Measurements from ENCODE around the gene PDPK1.
A peak's percentile ranks its signal among the peaks of the same experiment; 100 is the strongest.

Gene PDPK1

DNA sequence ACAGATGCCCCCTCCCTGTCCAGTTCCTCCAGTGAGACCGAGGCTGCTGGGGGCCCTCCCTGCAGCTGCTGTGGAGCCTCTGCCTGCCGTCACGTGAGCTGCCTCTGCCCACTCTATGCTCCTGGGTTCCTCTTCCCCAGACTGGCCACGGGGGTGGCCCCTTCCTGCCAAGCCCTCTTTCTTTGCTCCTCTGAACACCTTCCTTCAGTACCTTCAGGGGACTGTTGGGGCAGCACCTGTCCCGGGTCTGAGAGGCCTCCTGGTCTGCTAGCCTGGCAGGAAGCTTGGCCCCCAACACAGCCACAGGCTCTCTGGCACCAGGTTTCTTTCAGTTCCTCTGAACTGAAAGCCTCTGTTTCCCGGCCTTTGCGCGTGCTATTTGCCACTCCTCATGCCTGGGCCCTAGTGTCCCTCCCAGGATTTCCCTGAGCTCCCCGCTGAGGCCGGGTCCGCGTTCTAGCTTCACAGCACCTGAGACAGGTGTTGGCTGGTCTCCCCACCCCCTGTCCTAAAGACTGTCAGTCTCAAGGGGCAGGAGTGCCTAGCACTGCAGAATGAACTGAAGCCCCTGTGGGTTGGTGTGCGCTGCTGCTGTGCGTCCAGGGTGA, 30.7 kb upstream of the PDPK1 start:
- no peak for DNase-seq (ENCODE audit: low spot score)

- DNase-seq (ENCODE audit: low spot score) = no peak
These were observed 30.2 kb upstream of the PDPK1 start for GRCh38 chr16:2507665-2508064.

DNA sequence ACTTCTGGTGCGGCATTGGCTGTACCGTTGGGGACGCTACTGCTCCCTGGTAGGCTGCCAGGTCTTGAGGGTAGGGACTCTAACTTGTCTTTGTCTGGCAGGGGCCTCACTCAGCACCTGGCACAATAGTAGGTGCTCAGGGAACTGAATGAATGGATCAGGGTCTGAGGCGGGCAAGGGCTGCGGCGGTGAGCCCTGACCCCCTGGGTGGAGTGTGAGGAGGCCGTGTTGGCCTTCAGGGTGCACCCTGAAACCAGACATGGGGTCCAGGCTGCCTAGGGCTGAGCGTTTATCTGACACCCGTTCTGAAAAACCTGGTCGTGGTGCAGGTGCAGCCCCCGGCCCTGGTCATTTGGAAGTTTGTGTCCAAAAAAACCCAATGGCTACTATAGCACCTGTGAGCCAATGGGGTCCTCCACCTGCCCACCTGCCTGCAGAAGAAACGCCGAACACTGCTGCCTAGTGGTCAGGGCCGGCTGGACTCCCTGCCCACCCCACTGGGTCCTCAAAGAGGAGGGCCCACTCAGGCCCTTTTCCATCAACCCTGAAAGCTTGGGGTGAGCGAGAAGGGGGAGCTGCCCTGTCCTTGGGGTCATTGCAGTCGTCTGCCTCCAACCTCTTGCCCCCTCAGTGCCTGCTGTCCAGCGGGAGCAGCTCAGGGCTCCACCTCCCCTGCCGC, 29.0 kb upstream of the PDPK1 start:
- no peak for DNase-seq (ENCODE audit: low spot score)

GRCh38 chr16:2511128-2511800, 26.6 kb upstream of the PDPK1 start:
- DNase-seq (ENCODE audit: low spot score) = no peak

GRCh38 chr16:2511996-2512734, 25.7 kb upstream of the PDPK1 start:
- DNase-seq (ENCODE audit: low spot score) = no peak

DNA sequence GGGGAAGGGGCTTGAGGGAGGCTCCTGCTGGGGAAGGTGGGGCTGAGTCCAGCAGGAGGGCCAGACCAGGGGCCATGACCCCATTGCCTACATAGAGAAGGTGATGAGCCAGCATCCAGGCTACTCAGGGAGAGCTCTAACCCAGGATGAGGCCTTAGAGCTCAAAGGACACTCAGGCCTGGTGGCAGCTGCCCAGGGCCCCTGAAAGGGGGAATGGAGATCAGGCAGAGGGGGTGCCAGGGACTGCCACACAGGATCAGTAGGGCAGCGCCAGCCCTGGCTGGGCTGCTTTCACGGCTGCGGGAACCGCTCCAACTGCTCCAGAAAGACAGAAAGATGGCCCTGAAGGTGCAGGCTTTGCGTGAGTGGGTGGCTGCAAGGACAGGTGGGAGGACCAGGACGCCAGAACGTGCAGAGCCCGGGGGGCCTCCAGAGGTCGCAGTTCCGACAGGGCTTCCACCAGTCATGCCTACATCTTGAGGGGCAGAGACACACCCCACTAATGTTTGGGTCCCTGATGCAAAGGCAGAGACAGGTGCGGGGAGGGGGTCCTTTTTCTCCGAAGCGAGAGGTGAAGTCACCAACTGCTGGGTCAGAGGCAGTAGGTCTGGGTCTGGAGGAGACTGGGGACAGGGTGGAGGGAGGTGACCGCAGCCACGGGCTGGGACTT, 25.0 kb upstream of the PDPK1 start:
- peak; percentile 22 for DNase-seq (ENCODE audit: low spot score)

DNA sequence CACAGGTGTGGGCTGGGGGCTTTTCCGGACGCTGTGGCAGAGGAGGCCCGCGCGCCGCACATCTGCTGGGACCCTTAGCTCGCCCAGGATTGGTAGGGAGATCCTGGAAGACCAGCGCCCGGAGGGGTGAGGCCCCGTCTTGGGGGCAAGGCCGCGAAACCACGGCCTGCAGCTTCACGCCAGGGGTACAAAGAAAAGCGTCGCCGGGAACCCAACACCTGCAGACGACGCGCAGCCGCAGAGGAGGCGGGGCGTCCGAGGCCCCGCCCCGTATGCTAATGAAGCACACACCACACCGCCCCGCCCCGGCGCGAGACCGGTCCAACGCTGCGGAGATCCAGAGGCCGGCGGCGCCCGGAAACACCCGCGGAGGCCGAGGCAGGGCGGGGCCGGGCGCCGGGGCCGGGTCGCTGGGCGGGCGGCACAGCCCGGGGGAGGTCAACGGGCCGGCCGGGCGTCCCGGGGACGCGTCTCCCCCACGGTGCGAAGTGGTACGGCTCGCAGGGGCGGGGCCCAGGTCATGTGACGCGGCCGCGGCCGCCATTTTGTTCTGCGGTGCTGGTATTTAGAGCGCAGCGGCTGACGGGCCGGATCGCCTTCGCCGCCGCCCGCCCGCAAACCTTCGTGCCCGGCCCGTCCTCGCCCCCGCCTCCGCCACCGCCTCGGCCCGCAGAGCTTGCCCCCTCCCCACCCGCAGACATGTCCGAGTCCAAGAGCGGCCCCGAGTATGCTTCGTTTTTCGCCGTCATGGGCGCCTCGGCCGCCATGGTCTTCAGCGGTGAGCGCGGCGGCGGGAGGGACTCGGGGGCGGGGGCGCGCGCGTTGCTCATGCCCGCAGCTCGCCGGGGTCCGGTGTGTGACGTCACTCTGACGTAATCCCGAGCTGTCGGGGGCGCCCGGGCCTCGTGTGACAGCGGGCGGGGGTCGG, 24.2 kb upstream of the PDPK1 start, which contains the start of gene ATP6V0C:
TSS of gene ATP6V0C (plus strand) at position 548 of the 928 bp plus-strand sequence. CDS start at position 700, 152 bp downstream.
- DNase-seq (ENCODE audit: low spot score) = peak; percentile 93

DNA sequence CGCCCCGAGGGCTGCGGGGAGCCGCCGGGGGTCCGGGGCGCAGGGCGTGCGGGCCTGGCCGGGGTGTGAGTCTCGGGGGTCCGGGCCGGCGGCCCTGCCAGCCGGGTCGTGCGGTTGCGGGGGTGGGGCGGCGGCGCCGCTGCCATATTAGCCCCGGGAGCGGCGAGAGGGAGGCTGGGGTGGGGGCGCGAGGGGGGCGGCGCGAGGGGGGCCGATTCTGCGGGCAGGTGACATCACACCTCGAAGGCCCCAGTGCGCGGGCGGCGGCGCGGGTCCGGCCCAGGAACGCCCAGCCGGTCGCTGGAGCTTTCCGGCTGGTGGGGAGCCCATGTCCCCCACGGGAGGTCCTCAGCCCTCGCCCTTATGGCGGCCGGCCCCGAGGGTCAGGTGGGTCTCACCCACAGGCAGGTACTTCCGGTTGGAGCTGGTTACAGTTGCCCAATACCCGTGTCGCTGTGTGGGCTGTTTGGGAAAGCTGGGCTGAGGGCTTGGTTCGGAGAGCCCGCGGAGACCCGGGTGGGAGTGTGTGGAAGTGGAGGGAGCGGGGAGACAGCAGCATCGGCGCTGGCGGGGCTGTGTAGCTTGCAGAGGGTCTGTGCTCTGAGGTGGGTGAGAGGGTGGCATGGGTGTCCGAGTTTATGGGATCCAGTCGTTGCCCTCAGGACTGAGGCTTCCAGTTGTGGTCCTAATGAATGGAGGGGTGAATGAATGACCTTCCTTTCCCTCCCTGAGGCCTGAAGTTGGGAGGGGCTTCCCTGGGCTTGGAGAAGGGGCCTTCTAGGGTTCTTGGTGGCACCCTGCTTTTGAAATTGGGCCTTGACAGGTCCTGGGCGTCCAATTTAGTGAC, 23.3 kb upstream of the PDPK1 start:
- DNase-seq (ENCODE audit: low spot score) = no peak

DNA sequence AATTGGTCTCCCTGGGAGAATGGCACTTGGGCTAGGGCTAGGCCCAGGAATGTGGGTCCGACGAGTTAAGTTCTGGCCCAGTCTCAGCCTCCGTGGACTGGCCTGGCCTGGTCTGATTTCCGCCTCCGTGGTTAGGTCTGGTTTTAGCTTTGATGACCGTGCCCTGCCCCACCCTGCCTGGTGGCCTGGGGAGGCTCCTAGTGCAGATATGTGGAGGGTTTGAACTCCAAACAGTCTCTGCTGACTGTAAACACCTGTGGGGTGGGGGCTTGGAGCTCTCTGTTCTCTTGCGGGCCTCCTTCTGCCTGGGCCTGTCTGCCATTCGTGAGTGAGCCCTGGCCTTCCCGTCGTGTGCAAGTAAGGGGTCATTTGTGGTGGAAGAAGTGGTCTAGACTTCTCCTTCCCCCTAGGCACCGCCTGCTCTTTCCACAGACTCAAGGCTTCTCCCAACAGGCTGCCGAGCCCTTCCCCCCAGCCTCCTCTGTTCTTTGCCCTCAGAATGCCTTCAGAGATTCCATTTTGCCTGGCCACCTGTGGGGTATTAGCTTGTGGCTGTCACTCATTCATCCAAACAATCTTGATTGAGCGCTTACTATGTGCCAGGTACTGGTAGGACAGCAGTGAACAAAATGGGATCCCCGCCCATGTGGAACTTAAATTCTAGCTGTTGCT, 22.5 kb upstream of the PDPK1 start:
- no peak for DNase-seq (ENCODE audit: low spot score)

DNA sequence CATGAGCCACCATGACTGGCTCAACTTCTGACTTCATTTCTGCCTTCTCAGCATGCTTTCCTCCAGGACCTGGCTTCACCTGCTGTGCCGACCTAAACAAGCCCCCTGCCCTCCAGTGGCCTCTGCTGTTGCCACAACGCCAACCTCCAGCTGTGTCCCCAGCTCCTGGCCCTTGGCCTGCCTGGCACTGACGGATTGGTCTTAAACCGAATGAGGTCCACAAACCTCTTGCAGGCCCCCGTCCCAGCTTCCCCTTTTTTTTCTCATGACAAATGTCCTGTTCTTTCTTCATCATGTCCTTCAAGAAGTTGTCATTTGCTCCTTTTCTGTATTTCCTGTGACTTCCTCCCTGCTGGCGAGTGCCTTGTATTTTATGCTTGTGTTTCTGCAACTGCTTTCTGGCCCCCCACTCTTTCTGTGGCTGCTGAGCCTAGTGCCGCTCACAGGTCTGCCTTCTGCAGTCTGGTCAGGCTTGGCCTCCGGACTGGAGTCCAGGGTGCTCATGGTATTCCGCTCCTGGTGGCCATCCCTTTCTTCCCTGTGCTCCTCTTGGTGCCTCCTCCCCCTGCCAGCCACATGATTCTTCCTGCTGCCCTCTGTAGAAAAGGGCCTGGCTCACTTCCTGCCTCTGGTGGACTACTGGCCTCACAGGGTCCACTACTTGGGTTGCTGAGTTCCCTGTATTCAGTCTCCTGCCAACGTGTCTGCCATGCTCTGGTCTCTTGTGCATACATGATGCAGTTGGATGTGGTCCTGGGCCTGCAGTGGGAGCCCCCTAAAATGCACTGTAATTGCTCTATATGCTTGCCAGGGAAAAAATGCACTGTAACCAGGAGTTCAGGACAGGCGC, 21.2 kb upstream of the PDPK1 start:
- no peak for DNase-seq (ENCODE audit: low spot score)

DNA sequence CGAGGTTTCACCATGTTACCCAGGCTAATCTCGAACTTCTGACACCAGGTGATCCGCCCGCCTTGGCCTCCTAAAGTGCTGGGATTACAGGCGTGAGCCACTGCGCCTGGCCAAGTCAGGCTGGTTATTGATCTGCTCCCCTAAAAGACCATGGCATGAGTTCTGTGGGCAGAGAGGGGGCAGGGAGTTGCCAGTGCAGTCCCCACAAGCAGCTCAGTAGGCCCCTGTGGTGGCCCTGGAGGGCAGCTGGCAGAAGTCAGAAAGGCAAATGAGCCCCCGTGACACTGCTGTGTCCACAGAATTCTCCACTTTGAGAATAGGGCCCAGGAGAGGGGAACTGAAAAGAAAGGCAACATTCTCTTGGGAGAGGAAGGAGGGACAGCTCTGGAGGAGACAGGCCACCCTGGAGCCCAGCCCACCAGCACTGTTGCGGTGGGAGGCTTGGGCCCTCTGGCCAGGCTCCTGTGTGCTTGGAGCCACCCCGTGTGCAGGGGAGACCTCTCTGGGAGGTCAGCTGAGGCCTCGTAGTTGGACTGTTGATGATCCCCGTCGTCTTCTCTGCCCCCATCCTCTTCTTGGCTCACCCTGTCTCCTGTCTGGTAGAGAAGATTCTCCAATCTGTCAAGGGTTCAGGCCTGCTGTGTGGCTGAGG, 19.7 kb upstream of the PDPK1 start:
- DNase-seq (ENCODE audit: low spot score) = no peak

DNA sequence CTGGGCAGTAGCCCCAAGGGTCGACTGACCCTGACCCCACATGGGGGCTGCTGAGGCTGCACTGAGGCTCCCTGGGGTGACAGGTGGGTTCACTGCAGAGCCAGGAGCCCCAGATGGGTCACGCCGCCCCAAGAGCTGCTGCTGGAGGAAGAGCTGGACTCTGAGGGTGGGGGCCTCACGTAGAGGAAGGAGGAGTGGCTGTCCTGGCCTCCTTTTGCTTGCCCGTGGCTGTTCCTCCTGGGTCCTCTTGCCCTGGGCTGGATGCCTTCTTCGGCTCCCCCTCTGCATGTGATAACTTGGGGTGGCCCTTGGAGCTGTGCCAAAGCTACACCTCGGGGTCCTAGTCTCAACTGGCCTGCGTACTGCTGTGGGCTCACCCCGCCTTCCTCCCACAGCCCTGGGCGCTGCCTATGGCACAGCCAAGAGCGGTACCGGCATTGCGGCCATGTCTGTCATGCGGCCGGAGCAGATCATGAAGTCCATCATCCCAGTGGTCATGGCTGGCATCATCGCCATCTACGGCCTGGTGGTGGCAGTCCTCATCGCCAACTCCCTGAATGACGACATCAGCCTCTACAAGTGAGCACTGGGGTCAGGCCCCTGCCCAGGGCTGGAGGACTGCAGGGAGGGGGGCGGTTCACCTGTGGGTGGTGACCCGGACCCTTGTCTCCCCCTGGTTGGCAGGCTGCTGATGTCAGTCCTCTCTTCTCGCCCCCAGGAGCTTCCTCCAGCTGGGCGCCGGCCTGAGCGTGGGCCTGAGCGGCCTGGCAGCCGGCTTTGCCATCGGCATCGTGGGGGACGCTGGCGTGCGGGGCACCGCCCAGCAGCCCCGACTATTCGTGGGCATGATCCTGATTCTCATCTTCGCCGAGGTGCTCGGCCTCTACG, 18.8 kb upstream of the PDPK1 start:
- no peak for DNase-seq (ENCODE audit: low spot score)

DNA sequence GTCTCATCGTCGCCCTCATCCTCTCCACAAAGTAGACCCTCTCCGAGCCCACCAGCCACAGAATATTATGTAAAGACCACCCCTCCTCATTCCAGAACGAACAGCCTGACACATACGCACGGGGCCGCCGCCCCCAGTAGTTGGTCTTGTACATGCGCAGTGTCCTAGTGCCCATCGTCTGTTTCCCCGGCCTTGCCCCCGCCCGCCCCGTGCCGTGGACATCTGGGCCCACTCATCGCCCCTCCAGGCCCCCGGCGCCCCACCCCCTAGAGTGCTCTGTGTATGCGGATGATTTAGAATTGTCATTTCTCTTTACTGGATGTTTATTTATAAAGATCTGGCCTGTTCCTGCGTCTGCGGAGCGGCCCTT, 18.1 kb upstream of the PDPK1 start:
- no peak for DNase-seq (ENCODE audit: low spot score)

DNA sequence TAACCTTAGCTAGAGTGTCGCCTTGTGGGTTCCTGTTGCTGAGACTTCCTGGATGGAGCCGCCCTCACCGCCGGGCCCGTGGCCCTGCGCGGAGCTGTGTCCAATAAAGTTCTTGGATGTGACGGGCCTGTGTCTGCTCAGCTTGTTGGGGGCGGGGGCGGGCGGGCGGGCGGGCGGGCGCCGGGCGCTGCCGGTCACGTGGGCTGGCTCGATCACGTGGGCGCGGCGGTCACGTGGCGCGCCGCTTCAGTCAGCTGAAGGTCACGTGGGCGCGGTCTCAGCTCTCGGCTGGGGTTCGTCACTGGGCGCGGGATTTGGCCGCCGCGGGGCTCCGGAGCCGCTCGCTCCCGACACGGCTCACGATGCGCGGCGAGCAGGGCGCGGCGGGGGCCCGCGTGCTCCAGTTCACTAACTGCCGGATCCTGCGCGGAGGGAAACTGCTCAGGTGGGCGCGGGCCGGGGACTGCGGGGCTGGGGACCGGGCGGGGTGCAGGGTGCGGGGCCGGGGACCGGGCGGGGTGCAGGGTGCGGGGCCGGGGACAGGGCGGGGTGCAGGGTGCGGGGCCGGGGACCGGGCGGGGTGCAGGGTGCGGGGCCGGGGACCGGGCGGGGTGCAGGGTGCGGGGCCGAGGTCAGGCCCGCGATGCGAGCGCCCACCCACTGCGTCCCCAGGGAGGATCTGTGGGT, 17.6 kb upstream of the PDPK1 start, which contains the start of gene AMDHD2:
TSS of gene AMDHD2 (plus strand) at position 275 of the 687 bp plus-strand sequence. CDS start at position 363, 88 bp downstream.
- peak; percentile 86 for DNase-seq (ENCODE audit: low spot score)

DNA sequence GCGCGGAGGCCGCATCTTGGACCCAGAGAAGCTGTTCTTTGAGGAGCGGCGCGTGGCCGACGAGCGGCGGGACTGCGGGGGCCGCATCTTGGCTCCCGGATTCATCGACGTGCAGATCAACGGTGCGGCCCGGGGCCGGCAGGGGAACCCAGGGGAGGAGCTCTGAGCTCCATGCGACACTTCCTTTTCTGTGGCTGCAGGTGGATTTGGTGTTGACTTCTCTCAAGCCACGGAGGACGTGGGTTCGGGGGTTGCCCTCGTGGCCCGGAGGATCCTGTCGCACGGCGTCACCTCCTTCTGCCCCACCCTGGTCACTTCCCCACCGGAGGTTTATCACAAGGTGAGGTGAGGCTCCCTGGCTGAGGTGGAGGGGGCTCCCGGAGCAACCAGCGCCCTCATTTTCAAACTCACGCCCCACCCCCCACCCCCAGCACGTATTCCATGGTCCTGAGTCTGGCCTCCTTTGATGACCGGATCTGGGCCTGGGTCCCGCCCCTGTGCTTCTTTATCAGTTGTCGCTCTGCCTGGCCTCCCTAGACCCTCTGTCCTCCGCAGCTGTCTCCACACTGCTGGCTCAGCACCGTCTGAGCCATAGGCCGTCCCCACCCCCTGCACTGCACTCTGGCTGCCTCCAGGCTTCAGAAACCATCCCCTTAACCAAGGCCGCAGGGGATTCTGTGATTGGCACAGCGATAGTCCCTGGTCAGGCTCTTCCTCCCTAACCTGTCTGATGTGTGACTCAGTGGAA, 16.9 kb upstream of the PDPK1 start:
- DNase-seq (ENCODE audit: low spot score) = peak; percentile 55

All from CD4-positive, alpha-beta T cell treated with Interleukin-15 for 4 hours (primary cell).